ENCODE data around the gene TPRX2.
A peak's percentile ranks its signal among the peaks of the same experiment; 100 is the strongest.
"Not testable (repeated sequence)": the region's sequence is repeated elsewhere in the genome, so short reads cannot be mapped to it uniquely, and the experiment has no call there.

The TPRX2 gene, protein sequence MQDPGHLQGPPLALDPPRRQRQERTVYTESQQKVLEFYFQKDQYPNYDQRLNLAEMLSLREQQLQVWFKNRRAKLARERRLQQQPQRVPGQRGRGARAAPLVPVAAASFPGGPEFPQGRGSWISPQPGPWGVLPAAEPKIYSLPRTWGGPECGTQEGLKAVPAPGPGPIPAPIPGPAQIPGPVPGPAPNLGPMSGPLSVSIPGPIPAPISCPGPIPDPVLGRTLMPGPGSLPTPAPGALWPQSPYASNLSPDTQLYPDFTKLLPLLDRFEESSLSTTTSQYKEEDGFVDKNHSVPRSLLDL

DNA sequence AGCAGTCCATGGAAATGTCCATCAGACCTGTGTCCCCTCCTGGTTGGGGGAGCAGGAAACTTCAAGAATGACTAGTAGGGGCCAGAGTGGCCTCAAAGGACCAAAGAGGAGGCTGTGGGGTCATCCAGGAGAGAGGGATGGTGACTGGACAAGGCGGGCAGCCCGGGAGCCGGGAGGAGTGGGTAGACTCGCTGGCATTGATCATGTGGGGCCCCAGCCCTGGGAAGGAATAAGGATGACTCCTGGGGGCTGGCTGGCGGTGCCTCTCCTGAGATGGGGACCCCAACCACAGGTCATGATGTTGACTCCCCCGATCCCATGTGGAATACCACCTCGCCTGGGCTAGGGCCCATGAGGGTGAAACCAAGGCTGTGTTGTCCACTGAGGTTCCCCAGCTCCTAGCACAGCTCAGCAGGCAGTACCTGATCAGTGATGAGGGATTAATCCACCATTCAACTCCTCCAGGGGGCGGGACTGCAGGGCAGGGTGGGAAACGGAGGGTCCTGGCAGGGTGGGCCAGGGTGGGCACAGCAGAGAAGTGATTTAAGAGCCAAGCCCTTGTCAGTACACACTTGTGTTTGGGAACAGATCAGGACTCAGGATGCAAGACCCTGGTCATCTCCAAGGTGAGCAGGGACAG, at the start of gene TPRX2:
TSS of gene TPRX2 (plus strand) at position 590 of the 640 bp plus-strand sequence. CDS start at position 602, 12 bp downstream.
- not testable (repeated sequence) for DNase-seq (ENCODE audit: low read depth in 2 of 2, low spot score in 1 of 2)

DNA sequence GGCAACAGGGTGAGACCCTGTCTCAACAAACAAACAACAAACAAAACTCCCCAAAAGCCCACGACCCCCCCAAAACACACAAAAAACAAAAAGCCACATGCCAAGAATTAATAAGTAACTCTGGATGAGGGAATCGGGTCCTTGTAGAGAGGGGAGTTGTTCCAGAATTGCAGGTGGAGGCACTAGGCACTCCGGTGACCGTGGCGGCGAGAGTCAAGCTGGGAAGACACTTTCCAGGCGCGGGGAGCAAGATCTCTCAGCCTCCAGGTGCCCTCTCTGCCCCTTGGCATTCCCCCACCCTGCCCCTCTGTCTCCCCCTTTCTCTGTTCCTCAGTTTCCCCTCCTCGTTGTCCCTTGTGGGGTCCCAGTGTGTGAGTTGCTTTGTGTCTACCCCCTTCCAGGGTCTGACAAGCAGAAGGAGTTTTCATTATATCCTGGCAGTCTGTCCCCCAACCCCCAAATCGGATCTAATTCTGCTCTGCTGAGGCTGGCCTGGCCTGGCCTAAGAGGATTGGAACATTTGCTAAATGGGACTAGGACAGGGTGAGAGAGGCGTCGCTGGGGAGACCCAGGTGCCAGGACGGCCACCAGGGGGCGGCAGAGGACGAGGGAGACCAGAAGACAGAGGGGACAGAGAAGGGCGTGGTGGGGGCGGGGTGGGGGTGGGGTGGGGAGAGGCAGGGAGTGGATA, 45.6 kb upstream of the TPRX2 start:
- peak; percentile 50 to 60 for DNase-seq (ENCODE audit: low read depth in 2 of 2, low spot score in 1 of 2)

DNA sequence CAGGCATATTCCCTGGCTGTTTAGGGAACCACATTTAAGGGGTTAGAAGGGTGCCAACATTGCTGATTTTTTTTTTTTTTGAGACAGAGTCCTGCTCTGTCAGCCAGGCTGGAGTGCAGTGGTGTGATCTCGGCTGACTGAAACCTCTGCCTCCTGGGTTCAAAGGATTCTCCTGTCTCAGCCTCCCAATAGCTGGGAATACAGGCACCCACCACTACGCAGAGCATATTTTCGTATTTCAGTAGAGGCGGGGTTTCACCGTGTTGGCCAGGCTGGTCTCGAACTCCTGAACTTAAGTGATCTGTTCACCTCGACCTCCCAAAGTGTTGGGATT, 45.1 kb upstream of the TPRX2 start:
- no peak for DNase-seq (ENCODE audit: low read depth in 2 of 2, low spot score in 1 of 2)

DNA sequence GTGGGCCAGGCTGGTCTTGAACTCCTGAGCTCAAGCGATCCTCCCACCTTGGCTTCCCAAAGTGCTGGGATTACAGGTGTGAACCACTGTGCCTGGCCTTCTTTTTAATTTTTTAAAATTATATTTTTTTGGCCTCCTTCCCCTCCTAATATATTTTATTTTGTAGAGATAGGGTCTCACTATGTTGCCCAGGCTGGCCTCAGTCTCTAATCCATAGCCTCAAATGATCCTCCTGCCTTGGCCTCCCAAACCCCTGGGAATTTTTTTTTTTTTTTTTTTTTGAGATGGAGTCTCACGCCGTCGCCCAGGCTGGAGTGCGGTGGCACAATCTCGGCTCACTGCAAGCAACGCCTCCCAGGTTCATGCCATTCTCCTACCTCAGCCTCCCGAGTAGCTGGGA, 42.8 kb upstream of the TPRX2 start:
- not testable (repeated sequence) for DNase-seq (ENCODE audit: low read depth in 2 of 2, low spot score in 1 of 2)

DNA sequence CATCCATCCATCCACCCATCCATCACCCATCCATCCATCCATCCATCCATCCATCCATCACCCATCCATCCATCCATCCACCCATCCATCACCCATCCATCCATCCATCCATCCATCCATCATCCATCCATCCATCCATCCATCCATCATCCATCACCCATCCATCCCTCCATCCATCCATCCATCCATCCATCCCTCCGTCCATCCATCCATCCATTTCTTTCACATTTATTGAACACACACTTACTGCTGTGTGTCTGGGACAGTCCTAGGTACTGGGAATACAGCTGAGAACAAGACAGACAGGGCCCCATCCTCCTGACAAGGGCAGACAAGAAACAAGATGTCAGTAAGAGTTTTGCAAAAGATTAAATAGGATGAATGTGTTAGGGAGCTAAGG, 40.8 kb upstream of the TPRX2 start:
- not testable (repeated sequence) for DNase-seq (ENCODE audit: low read depth in 2 of 2, low spot score in 1 of 2)

DNA sequence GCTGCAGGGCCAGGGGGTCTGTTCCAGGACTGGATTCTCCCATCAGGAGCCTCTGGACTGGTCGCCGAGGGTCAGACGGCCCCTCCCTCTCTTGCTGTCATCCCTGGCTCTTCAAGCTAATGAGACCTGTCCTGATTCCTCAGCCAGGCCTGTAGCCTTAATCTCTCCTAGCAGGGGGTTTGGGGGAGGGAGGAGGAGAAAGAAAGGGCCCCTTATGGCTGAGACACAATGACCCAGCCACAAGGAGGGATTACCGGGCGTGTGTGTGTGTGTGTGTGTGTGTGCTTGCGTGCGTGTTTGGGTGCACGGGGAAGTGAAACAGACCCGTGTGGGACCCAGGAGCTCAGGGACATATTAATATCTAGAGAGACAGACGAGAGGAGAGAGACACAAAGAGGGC, 39.2 kb upstream of the TPRX2 start:
- DNase-seq (ENCODE audit: low read depth in 2 of 2, low spot score in 1 of 2) = no peak

DNA sequence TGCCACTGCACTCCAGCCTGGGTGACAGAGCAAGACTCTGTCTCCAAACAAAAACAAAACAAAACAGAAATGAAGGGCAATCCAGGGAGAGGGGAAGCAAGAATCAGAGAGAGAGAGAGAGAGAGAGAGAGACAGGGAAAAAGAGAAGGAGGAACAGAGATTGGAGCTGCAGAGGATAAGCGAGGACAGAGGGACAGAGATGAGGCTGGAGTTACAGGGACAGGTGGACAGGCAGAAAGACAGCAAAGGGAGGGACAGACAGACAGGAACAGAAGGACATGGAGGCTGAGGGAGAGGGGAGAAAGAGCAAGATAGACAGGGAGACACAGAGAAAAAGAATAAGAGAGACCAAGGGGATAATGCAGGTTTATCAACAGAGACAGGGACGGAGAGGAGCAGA, 38.6 kb upstream of the TPRX2 start:
- no peak for DNase-seq (ENCODE audit: low read depth in 2 of 2, low spot score in 1 of 2)

DNA sequence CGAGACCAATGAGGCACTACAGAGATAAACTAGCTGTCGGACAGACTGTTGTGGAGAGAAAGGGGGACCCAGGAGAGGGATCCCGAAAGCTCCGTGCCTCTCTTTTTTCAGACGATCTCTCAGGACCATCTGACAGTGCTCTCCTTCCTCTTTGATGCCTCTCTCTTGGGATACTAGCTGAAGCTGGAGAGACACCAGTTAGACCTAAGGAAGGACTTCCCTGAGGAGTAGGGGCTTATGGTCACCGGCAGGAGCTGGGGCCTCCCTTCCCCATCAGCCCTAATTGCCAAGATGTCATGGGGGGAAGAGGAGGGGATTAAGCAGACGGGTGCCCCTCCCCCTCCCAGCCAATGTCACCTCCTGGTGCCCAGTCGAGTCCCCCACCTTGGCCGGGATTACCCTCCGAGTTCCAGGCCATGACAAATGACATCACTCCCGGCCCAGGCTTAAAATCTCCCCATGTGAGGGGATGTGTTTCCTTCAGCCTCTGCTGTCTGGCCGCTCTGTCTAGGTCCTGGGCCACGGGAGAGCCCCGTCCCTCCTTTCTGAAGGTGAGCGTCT, 37.5 kb upstream of the TPRX2 start, which contains the start of gene CRX:
TSS of gene CRX (plus strand) at position 478 of the 561 bp plus-strand sequence. CDS start 12,507 bp downstream, outside the sequence.
- no peak for DNase-seq (ENCODE audit: low read depth in 2 of 2, low spot score in 1 of 2)

DNA sequence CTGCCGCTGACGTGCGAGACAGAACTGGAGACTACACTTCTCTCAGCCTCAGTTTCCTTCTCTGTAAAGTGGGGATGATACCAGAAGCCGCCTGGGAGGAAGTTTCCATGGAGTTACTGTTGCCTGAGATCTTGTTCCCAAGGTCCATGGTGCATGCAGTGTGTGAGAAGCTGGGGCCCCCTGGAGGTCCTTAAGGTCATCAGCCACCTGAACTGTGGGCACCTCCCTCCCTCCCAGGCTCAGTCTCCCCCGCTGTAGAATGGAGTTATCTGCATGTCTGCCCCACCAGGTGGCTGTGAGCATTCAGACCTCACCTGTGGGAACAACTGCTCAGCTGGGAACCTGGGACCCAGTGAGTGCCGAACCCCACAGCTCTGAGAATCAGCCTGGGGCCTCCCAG, 34.6 kb upstream of the TPRX2 start:
- no peak for DNase-seq (ENCODE audit: low read depth in 2 of 2, low spot score in 1 of 2)

DNA sequence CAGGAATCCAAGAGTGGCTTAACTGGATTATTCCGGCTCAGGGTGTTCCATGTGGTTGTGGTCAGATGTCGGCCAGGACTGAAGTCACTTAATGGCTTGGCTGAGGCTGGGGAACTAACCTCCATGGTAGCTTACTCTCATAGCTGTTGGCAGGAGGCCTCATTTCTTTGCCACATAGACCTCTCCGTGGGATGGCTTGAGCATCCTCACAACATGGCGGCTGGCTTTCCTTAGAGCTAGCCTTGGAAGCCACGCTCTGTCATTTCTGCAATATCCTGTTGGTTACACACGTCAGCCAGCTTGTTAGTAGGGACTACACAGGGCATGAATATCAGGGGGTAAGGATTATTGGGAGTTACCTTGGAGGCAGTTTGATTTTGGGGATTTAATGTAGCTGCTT, 32.2 kb upstream of the TPRX2 start:
- no peak for DNase-seq (ENCODE audit: low read depth in 2 of 2, low spot score in 1 of 2)

DNA sequence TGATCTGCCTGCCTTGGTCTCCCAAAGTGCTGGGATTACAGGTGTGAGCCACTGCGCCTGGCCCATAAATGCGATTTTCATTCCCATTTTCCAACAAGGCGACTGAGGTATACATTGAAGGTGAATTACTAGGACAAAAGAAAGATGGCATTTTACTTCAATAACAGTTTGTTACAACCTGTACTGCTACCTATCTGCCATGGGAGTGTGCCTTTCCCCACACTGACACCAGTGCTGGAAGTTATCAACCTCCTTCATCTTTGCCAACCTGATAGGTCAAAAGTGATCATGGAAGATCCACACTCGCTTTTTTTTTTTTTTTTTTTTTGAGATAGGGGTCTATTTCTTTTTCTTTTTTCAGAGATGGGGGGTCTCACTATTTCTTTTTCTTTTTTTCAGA, 26.3 kb upstream of the TPRX2 start:
- no peak for DNase-seq (ENCODE audit: low read depth in 2 of 2, low spot score in 1 of 2)

DNA sequence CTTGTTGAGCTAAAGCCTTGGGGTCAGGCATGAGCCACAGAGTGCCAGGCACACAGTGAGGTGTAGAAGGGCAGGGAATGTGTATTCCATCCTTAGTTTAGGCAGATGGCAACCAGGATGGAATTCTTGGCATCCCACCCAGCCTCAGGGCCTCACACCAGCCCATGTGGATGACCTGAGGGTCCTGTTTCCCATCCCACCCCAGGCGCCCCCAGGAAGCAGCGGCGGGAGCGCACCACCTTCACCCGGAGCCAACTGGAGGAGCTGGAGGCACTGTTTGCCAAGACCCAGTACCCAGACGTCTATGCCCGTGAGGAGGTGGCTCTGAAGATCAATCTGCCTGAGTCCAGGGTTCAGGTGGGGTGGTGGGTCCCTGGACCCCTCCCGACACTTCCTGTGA, 23.0 kb upstream of the TPRX2 start:
- DNase-seq (ENCODE audit: low read depth in 2 of 2, low spot score in 1 of 2) = no peak

DNA sequence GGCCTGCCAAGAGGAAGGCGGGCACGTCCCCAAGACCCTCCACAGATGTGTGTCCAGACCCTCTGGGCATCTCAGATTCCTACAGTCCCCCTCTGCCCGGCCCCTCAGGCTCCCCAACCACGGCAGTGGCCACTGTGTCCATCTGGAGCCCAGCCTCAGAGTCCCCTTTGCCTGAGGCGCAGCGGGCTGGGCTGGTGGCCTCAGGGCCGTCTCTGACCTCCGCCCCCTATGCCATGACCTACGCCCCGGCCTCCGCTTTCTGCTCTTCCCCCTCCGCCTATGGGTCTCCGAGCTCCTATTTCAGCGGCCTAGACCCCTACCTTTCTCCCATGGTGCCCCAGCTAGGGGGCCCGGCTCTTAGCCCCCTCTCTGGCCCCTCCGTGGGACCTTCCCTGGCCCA, 19.6 kb upstream of the TPRX2 start:
- no peak for DNase-seq (ENCODE audit: low read depth in 2 of 2, low spot score in 1 of 2)

DNA sequence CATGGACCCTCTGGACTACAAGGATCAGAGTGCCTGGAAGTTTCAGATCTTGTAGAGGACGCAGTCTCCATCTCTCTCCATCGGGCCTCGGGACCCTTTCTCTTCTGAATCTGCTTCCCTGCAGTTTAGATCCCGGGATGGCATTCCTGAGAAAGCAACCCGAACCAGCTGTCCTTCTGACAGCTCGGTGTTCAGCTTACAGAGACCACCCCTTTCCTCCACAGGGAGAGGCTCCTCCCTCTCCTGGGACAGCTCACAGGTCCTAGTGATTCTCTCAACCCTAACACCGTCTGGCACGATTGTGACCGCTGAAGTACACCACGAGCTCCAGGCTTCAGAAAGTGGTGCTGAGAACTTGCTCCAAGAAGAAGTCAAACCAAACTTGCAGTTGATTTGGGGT, 19.1 kb upstream of the TPRX2 start:
- no peak for DNase-seq (ENCODE audit: low read depth in 2 of 2, low spot score in 1 of 2)

DNA sequence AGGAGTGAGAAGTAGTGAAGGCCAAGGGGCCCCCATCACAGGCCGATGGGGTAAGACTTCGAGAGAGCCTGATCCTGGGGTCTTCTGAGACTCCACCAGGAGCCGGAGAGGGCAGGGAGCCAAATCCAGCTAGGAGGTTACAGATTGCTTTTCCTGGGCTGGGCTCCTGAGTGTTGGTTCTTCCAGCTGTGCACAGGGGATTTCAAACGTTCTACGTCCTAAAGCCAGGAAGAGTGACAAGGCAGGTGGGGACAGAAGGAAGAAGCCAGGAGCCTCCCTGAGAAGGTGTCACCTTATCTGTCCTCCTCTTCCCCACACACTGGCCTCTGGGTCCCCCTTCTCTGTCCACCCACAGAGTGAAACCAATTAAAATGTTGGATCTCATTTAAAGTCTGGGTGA, 16.1 kb upstream of the TPRX2 start:
- no peak for DNase-seq (ENCODE audit: low read depth in 2 of 2, low spot score in 1 of 2)

DNA sequence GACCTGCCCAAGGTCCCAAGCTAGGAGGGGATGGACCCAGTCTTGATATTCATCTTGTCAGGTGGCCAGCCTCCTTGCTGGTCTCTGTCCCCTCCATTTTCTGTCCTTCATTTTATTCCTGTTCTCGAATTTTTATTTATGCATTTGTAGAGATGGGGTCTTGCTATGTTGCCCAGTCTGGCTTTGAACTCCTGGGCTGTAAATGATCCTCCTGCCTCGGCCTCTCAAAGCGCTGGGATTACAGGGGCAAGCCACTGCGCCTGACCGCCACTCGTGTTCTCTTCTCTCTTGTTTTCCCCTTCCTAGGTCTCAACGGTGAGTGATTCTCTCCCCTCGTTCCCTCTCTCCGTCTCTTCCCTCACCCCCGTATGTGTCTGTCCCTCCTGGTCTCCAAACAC, 10.6 kb upstream of the TPRX2 start:
- no peak for DNase-seq (ENCODE audit: low read depth in 2 of 2, low spot score in 1 of 2)

DNA sequence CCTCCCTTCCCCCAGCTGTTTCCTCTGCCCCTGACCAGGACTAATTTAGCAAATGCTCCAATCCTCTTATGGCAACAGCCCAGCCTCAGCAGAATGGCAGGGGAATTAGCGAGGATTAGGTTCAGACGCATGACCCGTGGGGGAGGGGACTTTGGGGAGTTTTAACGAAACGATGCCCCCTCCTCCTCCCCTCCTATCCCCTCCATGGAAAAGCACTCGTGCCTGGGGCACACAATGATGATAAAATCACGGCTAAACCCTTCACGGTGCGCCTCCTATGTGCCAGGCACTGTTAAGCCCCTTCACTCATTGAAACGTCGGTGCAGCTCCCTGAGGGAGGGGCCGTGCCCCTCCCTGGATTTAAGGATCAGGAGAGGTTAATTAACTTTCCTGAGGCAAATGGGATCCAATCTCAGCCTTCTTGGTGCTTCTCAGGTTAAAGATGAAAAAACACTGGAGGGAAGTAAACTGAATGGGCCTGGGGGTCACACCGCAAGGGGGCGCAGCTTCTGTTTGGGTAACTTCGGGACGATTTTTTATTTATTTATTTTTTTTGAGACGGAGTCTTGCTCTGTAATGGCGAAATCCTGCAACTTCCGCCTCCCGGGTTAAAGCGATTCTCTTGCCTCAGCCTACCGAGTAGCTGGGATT, 10.1 kb upstream of the TPRX2 start:
- DNase-seq (ENCODE audit: low read depth in 2 of 2, low spot score in 1 of 2) = peak in 1 of 2 donors; percentile 3

DNA sequence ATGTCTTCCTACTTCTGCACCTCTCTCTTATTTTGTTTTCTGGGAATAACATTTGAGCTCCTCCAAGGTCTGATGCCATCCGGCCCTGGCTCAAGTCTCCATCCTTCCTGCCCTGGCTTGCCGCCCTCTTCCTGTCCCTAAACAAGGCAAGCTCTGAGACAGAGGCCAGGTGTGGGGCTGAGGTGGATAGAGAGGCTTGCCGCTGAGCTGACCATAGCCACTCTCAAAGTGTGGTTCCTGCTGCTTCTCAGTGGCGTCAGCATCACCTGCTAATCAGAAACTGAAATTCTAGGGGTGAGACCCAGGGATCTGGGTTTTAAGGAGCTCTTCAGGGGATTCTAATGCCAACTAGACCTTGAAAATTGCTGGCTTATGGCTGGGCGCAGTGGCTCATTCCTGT, 6.0 kb upstream of the TPRX2 start:
- no peak for DNase-seq (ENCODE audit: low read depth in 2 of 2, low spot score in 1 of 2)

DNA sequence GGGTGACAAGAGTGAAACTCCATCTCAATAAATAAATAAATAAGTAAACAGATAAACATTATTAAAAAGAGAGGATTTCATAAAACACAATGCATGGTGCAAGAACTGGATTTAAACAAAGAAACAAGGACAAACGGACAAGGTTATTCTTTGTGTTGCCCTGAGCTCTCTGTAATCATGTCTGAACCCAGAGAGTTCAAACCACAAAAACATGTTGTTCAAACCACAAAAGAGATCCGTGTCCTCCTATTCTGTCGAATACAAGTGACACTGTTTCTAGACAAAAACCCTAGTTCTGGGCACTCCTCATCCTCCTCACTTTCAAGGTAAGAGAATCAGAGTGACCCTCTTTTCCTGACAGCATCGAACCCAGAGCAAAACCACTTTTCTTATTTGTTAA, 4.6 kb upstream of the TPRX2 start:
- no peak for DNase-seq (ENCODE audit: low read depth in 2 of 2, low spot score in 1 of 2)

DNA sequence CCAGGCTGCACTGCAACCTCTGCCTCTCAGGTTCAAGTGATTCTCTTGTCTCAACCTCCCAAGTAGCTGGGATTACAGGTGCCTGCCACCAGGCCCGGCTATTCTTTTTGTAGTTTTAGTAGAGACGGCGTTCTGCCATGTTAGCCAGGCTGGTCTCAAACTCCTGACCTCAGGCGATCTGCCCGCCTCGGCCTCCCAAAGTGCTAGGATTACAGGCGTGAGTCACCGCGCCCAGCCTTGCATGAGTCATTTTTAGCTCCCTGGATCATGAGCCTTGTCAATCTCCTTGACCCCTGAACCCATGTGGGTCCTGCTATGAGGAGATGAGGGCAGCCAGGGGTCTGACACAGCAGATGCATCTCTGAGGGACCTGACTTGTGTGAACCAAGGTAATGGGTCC, 804 bp upstream of the TPRX2 start:
- DNase-seq (ENCODE audit: low read depth in 2 of 2, low spot score in 1 of 2) = not testable (repeated sequence)

DNA sequence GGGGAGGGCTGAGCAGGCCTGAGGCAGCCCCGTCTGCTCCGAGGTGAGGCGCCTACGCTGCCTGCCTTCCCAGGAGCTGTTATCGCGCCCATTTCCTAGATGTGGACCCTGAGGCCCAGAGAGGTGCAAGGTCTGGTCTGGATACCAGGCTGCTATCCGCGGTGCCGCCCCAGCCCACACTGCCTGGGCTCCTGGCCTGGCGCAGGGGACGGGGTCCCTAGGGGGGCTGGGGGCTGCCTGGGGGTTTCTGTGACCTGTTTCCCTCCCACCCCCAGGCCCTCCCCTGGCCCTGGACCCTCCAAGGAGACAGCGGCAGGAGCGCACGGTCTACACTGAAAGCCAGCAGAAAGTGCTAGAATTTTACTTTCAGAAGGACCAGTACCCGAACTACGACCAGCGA, 803 bp downstream of the TPRX2 start:
- not testable (repeated sequence) for DNase-seq (ENCODE audit: low read depth in 2 of 2, low spot score in 1 of 2)
